PFSK-1 (cell line): ENCODE data around the gene ANO8.

Source experiments
- FOXP2 ChIP-seq: optimal IDR thresholded peaks from 2 replicates; pipeline ENCODE3; 2011; ENCODE audit warnings: borderline replicate concordance, control low read depth, inconsistent platforms; ENCODE audit not compliant: insufficient read depth; ENCODE audit errors: extremely low read length, extremely low read depth
- POLR2AphosphoS5 ChIP-seq: IDR thresholded peaks from 2 replicates; pipeline ENCODE4 v1.6.1; 2012; ENCODE audit warnings: low read depth, mild to moderate bottlenecking, control low read depth, low read length, moderate library complexity
- REST ChIP-seq, 2 experiments: IDR thresholded peaks; 2 replicates each; pipeline versions ENCODE4 v1.6.1 to v1.8.0; 2011 to 2012; ENCODE audit warnings: low read depth in 2 of 2, low read length in 2 of 2, control low read depth in 1 of 2, inconsistent platforms in 1 of 2, mild to moderate bottlenecking in 1 of 2, moderate library complexity in 1 of 2; ENCODE audit not compliant: insufficient read depth in 1 of 2
- SIN3A ChIP-seq: IDR thresholded peaks from 2 replicates; pipeline ENCODE4 v1.6.1; 2012; ENCODE audit warnings: mild to moderate bottlenecking, low read length, moderate library complexity, borderline replicate concordance; ENCODE audit not compliant: insufficient read depth
- TAF1 ChIP-seq: IDR thresholded peaks from 2 replicates; pipeline ENCODE4 v1.6.1; 2012; ENCODE audit warnings: low read length, control low read depth, borderline replicate concordance; ENCODE audit not compliant: insufficient read depth

The ANO8 gene

GRCh38 chr19:17324357-17325114, 10.1 kb downstream of the ANO8 start:
- TF ChIP-seq SIN3A (no peak), REST (IDR thresholded peaks at IDR 0.05; ENCODE audit: insufficient read depth in 1 of 2, low read depth in 2 of 2, low read length in 2 of 2) (no peak), TAF1 (no peak)

GRCh38 chr19:17323964-17324332, 10.7 kb downstream of the ANO8 start:
- TF ChIP-seq FOXP2 (no peak), REST (IDR thresholded peaks at IDR 0.05; ENCODE audit: insufficient read depth in 1 of 2, low read depth in 2 of 2, low read length in 2 of 2) (no peak), SIN3A (no peak), TAF1 (no peak), POLR2AphosphoS5 (no peak)

GRCh38 chr19:17323300-17323963, 11.2 kb downstream of the ANO8 start:
- no peak for TF ChIP-seq REST (IDR thresholded peaks at IDR 0.05; ENCODE audit: insufficient read depth in 1 of 2, low read depth in 2 of 2, low read length in 2 of 2)
- no peak for TF ChIP-seq FOXP2
- TF ChIP-seq POLR2AphosphoS5: no peak
- no peak for TF ChIP-seq TAF1
- no peak for TF ChIP-seq SIN3A

GRCh38 chr19:17322854-17323253, 11.8 kb downstream of the ANO8 start:
- TF ChIP-seq REST (IDR thresholded peaks at IDR 0.05; ENCODE audit: insufficient read depth in 1 of 2, low read depth in 2 of 2, low read length in 2 of 2) (no peak), TAF1 (no peak), SIN3A (no peak), POLR2AphosphoS5 (no peak), FOXP2 (no peak)
